GM12878 (cell line): ENCODE measurements around the gene GGN. TPM values are rescaled to one million over a fixed set of nuclear protein-coding genes. Genes with fewer than 3 reads are reported as not detected.

Experiments
- BHLHE40 ChIP-seq, 2 experiments: fragments of 450-650 bp in 1 of 2; IDR thresholded peaks; 2 replicates each; pipeline ENCODE4 v1.6.1; 2011 to 2017; ENCODE audit warnings: low read depth in 2 of 2, borderline replicate concordance in 1 of 2, improper control_type of control experiment in 1 of 2, low read length in 1 of 2, mild to moderate bottlenecking in 1 of 2
- BRCA1 ChIP-seq: IDR thresholded peaks from 2 replicates; pipeline ENCODE4 v1.6.1; 2011; ENCODE audit warnings: low read depth, low read length, improper control_type of control experiment
- CHD2 ChIP-seq: IDR thresholded peaks from 2 replicates; pipeline ENCODE4 v1.6.1; 2011; ENCODE audit warnings: low read depth, low read length, improper control_type of control experiment, borderline replicate concordance
- CREM ChIP-seq: IDR thresholded peaks from 2 replicates; pipeline ENCODE4 v1.6.1; 2014; ENCODE audit warnings: antibody characterized with exemption, low read depth
- FOXM1 ChIP-seq: IDR thresholded peaks from 2 replicates; pipeline ENCODE4 v1.6.1; 2012; ENCODE audit warnings: low read depth, mild to moderate bottlenecking, inconsistent platforms, low read length, moderate library complexity
- IKZF2 ChIP-seq, 2 experiments: fragments of 450-650 bp; IDR thresholded peaks; 2 replicates each; pipeline ENCODE4 v1.6.1; 2017; ENCODE audit warnings: mild to moderate bottlenecking in 2 of 2, moderate library complexity in 2 of 2
- IRF4 ChIP-seq: IDR thresholded peaks from 2 replicates; pipeline ENCODE4 v1.6.1; 2011; ENCODE audit warnings: low read depth, low read length
- KLF5 ChIP-seq: fragments of 450-650 bp; IDR thresholded peaks from 2 replicates; pipeline ENCODE4 v1.6.1; 2014; ENCODE audit warnings: mild to moderate bottlenecking; ENCODE audit not compliant: partially characterized antibody
- MXI1 ChIP-seq: fragments of 150-350 bp; IDR thresholded peaks from 2 replicates; pipeline ENCODE4 v1.6.1; 2011; ENCODE audit warnings: low read depth, mild to moderate bottlenecking, inconsistent platforms, low read length, improper control_type of control experiment
- RAD21 ChIP-seq: IDR thresholded peaks from 2 replicates; pipeline ENCODE4 v1.6.1; 2011; ENCODE audit warnings: mild to moderate bottlenecking, low read depth, low read length, moderate library complexity; ENCODE audit not compliant: insufficient read depth
- RELA ChIP-seq: fragments of 450-650 bp; IDR thresholded peaks from 2 replicates; pipeline ENCODE4 v1.8.0; 2014; ENCODE audit warnings: borderline replicate concordance; ENCODE audit not compliant: partially characterized antibody
- RELB ChIP-seq: fragments of 450-650 bp; IDR thresholded peaks from 2 replicates; pipeline ENCODE4 v1.6.1; 2017; ENCODE audit warnings: low read depth, mild to moderate bottlenecking, moderate library complexity
- REST ChIP-seq: IDR thresholded peaks from 2 replicates; pipeline ENCODE4 v1.6.1; 2012; ENCODE audit warnings: mild to moderate bottlenecking, low read depth, low read length
- RFX5 ChIP-seq: IDR thresholded peaks from 2 replicates; pipeline ENCODE4 v1.6.1; 2011; ENCODE audit warnings: low read depth, low read length, improper control_type of control experiment
- SIN3A ChIP-seq: IDR thresholded peaks from 2 replicates; pipeline ENCODE4 v1.6.1; 2012; ENCODE audit warnings: low read depth, low read length, improper control_type of control experiment
- SMARCA5 ChIP-seq: fragments of 450-650 bp; IDR thresholded peaks from 2 replicates; pipeline ENCODE4 v1.6.1; 2017; ENCODE audit warnings: mild to moderate bottlenecking
- SRF ChIP-seq, 2 experiments: IDR thresholded peaks; 2 replicates each; pipeline ENCODE4 v1.6.1; 2011; ENCODE audit warnings: low read depth in 2 of 2, low read length in 2 of 2, mild to moderate bottlenecking in 1 of 2, moderate library complexity in 1 of 2
- TCF12 ChIP-seq: IDR thresholded peaks from 2 replicates; pipeline ENCODE4 v1.6.1; 2011; ENCODE audit warnings: low read depth, mild to moderate bottlenecking, low read length
- ZNF217 ChIP-seq: fragments of 450-650 bp; IDR thresholded peaks from 2 replicates; pipeline ENCODE4 v1.6.1; 2017; ENCODE audit warnings: antibody characterized with exemption, mild to moderate bottlenecking
- polyA plus RNA-seq, 11 experiments: library from polyadenylated mRNA; depleted of rRNA in 4 of 11; unstranded in 6 of 11; stranded (reverse) in 5 of 11; fragments of >200 nt; fragmentation: Nextera tagmentation in 4 of 11; fragmentation: Illumina TruSeq in 1 of 11; extraction: Ambion mirVana in 4 of 11; extraction: Trizol in 1 of 11; gene quantifications; 1 replicate in 1 of 11; 2 replicates in 10 of 11; pipeline versions ENCODE4 v1.2.1 to v1.2.3, GENCODE V29; 2011 to 2016; ENCODE audit warnings: inconsistent platforms in 2 of 11, missing spikeins in 2 of 11, low read depth in 1 of 11
- total RNA-seq, 4 experiments: library from RNA; depleted of rRNA in 3 of 4; stranded (reverse); fragments of >200 nt in 3 of 4; fragmentation: Illumina TruSeq in 1 of 4; extraction: Trizol in 1 of 4; gene quantifications; 2 replicates each; pipeline versions ENCODE4 v1.2.1 to v1.2.3, GENCODE V29; 2013 to 2021
- TF ChIP-seq, protein P1 (sequence below): IDR thresholded peaks from 2 replicates; pipeline ENCODE4 v1.6.1; 2012; ENCODE audit warnings: improper control_type of control experiment, low read depth, low read length; ENCODE audit not compliant: insufficient replicate concordance

GGN gene
- total and polyA plus RNA-seq, 10 of the 15 experiments (the other 5 are each of a cell fraction or from before 2014, with no cell fraction given) = not detected

DNA sequence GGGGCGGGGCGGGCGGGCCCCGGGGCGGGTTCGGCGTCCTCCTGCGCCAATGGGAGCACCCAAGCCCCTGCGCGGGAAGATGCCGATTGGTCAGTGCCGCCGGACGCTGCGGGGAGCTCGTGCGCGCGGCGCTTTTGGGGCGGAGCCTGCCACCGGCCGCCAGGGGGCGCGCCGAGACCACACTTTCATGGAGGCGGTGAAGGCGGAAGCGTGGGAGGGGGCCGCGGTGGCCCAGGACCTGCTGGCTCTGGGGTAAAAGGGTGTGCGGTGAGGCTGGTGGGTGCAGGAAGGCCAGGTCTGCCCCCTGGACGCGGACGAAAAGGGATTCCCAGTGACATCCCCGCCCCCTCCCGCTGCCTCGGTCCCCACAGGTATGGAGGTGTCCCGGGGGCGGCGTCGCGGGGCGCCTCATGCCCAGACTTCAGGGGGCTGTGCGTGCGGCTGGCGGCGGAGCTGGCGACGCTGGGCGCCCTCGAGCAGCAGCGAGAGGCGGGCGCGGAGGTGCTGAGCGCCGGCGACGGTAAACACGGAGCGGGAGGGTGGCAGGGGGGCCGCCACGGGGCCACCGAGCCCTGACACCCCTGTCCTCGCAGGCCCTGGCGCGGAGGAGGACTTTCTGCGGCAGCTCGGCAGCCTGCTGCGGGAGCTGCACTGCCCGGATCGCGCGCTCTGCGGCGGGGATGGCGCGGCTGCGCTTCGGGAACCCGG is 15.3 kb upstream of the GGN start, which contains the start of gene FAM98C (continued):
- TF ChIP-seq RELB (no peak), BRCA1 (no peak), IKZF2 (IDR thresholded peaks at IDR 0.05) (no peak), TCF12 (no peak), BHLHE40 (IDR thresholded peaks at IDR 0.05; ENCODE audit: borderline replicate concordance in 1 of 2, low read depth in 2 of 2, low read length in 1 of 2) (peak; percentile 94 to 98), CREM (peak; percentile 25; the same call in 1 of the 2 replicates), SMARCA5 (peak; percentile 76), RFX5 (peak; percentile 49; the same call in 1 of the 2 replicates), SIN3A (peak; percentile 60; the same call in 1 of the 2 replicates), RAD21 (peak; percentile 90), IRF4 (no peak), KLF5 (peak; percentile 45), RELA (no peak), REST (no peak), MXI1 (no peak), FOXM1 (no peak), CHD2 (peak; percentile 84), ZNF217 (0 out of 2 replicates have a peak, but pooled peaks have one; percentile 37), SRF (IDR thresholded peaks at IDR 0.05; ENCODE audit: low read depth in 2 of 2, low read length in 2 of 2) (peak in 1 of 2 experiments; percentile 16; a peak in 1 of 4 replicates)
- TF ChIP-seq, protein P1, sequence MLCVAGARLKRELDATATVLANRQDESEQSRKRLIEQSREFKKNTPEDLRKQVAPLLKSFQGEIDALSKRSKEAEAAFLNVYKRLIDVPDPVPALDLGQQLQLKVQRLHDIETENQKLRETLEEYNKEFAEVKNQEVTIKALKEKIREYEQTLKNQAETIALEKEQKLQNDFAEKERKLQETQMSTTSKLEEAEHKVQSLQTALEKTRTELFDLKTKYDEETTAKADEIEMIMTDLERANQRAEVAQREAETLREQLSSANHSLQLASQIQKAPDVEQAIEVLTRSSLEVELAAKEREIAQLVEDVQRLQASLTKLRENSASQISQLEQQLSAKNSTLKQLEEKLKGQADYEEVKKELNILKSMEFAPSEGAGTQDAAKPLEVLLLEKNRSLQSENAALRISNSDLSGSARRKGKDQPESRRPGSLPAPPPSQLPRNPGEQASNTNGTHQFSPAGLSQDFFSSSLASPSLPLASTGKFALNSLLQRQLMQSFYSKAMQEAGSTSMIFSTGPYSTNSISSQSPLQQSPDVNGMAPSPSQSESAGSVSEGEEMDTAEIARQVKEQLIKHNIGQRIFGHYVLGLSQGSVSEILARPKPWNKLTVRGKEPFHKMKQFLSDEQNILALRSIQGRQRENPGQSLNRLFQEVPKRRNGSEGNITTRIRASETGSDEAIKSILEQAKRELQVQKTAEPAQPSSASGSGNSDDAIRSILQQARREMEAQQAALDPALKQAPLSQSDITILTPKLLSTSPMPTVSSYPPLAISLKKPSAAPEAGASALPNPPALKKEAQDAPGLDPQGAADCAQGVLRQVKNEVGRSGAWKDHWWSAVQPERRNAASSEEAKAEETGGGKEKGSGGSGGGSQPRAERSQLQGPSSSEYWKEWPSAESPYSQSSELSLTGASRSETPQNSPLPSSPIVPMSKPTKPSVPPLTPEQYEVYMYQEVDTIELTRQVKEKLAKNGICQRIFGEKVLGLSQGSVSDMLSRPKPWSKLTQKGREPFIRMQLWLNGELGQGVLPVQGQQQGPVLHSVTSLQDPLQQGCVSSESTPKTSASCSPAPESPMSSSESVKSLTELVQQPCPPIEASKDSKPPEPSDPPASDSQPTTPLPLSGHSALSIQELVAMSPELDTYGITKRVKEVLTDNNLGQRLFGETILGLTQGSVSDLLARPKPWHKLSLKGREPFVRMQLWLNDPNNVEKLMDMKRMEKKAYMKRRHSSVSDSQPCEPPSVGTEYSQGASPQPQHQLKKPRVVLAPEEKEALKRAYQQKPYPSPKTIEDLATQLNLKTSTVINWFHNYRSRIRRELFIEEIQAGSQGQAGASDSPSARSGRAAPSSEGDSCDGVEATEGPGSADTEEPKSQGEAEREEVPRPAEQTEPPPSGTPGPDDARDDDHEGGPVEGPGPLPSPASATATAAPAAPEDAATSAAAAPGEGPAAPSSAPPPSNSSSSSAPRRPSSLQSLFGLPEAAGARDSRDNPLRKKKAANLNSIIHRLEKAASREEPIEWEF = no peak
